Nephron (organoid): ENCODE measurements around the gene PPP1R12C.
A peak's percentile ranks its signal among the peaks of the same experiment; 100 is the strongest.
"Not testable (repeated sequence)": the region's sequence is repeated elsewhere in the genome, so short reads cannot be mapped to it uniquely, and the experiment has no call there.

ENCODE experiments used
- H3K27ac Mint-ChIP-seq, 3 experiments: 2 replicates each; pipeline ENCODE4 v1.8.0; 2020; ENCODE audit warnings: mixed read lengths in 3 of 3, mild to moderate bottlenecking in 2 of 3, moderate library complexity in 1 of 3
- H3K27me3 Mint-ChIP-seq: 2 replicates; pipeline ENCODE4 v1.8.0; 2021; ENCODE audit warnings: low read depth, mild to moderate bottlenecking, moderate library complexity, mixed read lengths
- H3K36me3 Mint-ChIP-seq: 2 replicates; pipeline ENCODE4 v1.8.0; 2020; ENCODE audit warnings: low read depth, mixed read lengths
- H3K4me1 Mint-ChIP-seq: 2 replicates; pipeline ENCODE4 v1.8.0; 2020; ENCODE audit warnings: mixed read lengths
- H3K4me3 Mint-ChIP-seq, 3 experiments: 2 replicates each; pipeline ENCODE4 v1.8.0; 2020; ENCODE audit warnings: mild to moderate bottlenecking in 3 of 3, mixed read lengths in 3 of 3, moderate library complexity in 2 of 3
- H3K9me3 Mint-ChIP-seq: 2 replicates; pipeline ENCODE4 v1.8.0; 2020; ENCODE audit warnings: mixed read lengths
- CTCF ChIP-seq, 3 experiments: fragments of 200-600 bp; sonication (generic); IDR thresholded peaks; one replicate each; pipeline ENCODE4 v1.5.0; 2021; ENCODE audit warnings: antibody characterized with exemption in 3 of 3; ENCODE audit not compliant: unreplicated experiment in 3 of 3

Gene PPP1R12C

DNA sequence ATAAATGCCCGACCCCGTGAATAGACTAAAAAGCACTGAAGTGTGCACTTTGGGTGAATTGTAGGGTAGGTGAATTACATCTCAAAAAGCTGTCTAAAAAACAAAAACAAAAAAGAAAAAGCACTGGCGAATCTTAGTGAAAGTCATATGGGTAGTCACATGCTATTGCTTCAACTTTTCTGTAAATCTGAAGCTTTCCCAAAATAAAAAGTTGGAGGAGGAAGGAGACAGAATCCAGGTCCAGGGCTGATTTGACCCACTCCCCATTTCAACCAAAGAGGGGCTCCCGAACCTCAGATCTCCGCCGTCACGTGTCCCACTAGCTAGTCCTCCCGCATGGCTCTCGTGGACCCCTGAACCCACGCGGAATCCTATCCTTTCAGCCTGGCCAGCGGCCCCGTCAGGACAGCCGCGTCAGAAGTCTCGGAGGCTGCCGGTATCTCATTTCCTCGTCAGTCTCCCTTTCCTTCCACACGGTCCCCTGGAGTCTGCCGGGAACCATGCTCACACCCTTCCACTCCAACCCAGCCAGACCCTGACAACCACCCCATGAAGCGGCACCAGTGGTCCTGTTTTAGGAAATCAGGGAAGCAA is 6.1 kb downstream of the PPP1R12C start:
- H3K4me1 Mint-ChIP-seq, result peaks cover 21% of the 10 kb centered on the region
- H3K9me3 Mint-ChIP-seq, result no peaks in the 10 kb centered on the region
- H3K4me3 Mint-ChIP-seq, result peak overlapping the region in 1 of 3 experiments; percentile 39
- H3K27me3 Mint-ChIP-seq, result no peaks in the 10 kb centered on the region
- H3K27ac Mint-ChIP-seq, result peak overlapping the region in 2 of 3 experiments; percentile 41 to 82
- H3K36me3 Mint-ChIP-seq, result peaks cover 24% of the 10 kb centered on the region
- TF ChIP-seq CTCF (IDR thresholded peaks at IDR 0.05; ENCODE audit: unreplicated experiment in 3 of 3), result no peak

- Mint-ChIP-seq H3K4me3 (no peak overlapping the region), H3K4me1 (peaks cover 5% of the 10 kb centered on the region), H3K36me3 (peaks cover 36% of the 10 kb centered on the region), H3K9me3 (no peaks in the 10 kb centered on the region), H3K27me3 (no peaks in the 10 kb centered on the region), H3K27ac (peak overlapping the region in 1 of 3 experiments; percentile 54)
- no peak for TF ChIP-seq CTCF (IDR thresholded peaks at IDR 0.05; ENCODE audit: unreplicated experiment in 3 of 3)
Measured at GRCh38 chr19:55109527-55110291, 7.7 kb downstream of the PPP1R12C start.

DNA sequence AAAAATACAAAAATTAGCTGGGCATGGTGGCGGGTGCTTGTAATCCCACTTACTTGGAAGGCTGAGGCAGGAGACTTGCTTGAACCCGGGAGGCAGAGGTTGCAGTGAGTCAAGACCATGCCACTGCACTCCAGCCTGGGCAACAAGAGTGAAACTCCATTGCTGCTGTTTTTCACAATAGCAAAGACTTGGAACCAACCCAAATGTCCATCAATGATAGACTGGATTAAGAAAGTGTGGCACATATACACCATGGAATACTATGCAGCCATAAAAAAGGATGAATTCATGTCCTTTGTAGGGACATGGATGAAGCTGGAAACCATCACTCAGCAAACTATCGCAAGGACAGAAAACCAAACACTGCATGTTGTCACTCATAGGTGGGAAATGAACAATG is 10.2 kb downstream of the PPP1R12C start:
- not testable (repeated sequence) for H3K9me3 Mint-ChIP-seq, H3K27me3 Mint-ChIP-seq, H3K27ac Mint-ChIP-seq, H3K4me1 Mint-ChIP-seq, H3K4me3 Mint-ChIP-seq
- H3K36me3 Mint-ChIP-seq, result peaks cover 50% of the 10 kb centered on the region

DNA sequence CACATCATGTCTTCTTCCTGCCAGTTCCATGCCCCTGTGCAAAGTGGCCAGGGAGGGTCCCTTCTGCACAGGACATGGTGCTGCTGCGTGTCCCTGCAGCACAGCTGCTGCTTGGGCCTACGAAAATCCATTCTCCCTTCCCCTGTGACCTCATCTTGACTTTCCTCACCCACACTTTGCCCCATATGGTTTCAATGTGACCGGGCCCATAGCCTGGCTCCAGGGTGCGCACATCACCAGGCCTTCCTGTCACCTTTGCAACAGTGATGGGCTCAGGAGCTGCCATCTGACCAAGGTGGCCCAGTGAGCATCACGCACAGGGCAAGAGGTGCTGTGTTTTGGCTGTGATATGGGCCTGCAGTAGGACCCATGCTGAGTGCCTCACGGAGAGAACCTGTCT is 10.8 kb downstream of the PPP1R12C start:
- H3K27me3 Mint-ChIP-seq, result no peaks in the 10 kb centered on the region
- H3K4me1 Mint-ChIP-seq, result no peaks in the 10 kb centered on the region
- H3K4me3 Mint-ChIP-seq, result no peak overlapping the region
- H3K27ac Mint-ChIP-seq, result no peak overlapping the region
- H3K9me3 Mint-ChIP-seq, result peaks cover 3% of the 10 kb centered on the region
- no peak for TF ChIP-seq CTCF (IDR thresholded peaks at IDR 0.05; ENCODE audit: unreplicated experiment in 3 of 3)
- H3K36me3 Mint-ChIP-seq, result peaks cover 57% of the 10 kb centered on the region

DNA sequence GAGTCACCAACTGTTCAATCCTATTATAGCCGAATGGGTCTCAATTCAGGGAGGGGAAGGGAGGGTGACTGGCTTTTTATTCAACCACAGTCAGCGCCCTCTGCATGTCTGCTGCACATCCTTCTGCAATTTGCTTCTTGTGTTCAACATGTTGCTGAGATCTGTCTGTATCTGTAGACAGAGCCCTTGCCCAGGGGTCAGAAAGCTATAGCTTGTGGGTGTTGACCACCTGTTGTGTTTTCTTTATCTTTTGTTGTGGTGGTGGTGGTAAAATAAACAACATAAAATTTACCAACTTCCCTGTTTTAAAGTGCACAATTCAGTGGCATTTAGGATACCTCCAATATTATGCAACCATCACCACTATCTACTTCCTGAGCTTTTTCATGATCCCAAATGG is 12.2 kb downstream of the PPP1R12C start:
- no peaks in the 10 kb centered on the region for H3K27me3 Mint-ChIP-seq
- peaks cover 58% of the 10 kb centered on the region for H3K36me3 Mint-ChIP-seq
- no peaks in the 10 kb centered on the region for H3K4me1 Mint-ChIP-seq
- no peak overlapping the region for H3K27ac Mint-ChIP-seq
- TF ChIP-seq CTCF (IDR thresholded peaks at IDR 0.05; ENCODE audit: unreplicated experiment in 3 of 3), result no peak
- peaks cover 3% of the 10 kb centered on the region for H3K9me3 Mint-ChIP-seq
- H3K4me3 Mint-ChIP-seq, result no peak overlapping the region

DNA sequence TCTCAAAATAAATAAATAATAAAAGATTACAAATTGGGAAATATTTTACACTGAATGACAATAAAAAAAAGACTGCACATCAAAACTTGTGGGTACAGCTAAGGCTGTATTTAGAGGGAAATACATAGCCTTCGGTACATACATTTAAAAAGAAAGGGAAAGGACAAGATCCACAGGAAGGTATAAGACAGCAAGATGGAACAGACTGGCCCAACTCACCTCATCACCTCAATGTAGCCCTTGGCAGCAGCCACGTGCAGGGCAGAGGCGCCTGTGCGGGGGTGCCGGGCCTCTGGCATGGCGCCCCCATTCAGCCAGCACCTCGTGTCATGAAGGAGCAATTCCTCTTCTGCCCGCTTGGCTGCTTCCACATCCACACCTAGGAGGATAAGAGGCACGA is 14.2 kb downstream of the PPP1R12C start:
- no peaks in the 10 kb centered on the region for H3K27me3 Mint-ChIP-seq
- H3K4me3 Mint-ChIP-seq, result no peak overlapping the region
- no peak overlapping the region for H3K27ac Mint-ChIP-seq
- H3K36me3 Mint-ChIP-seq, result peaks cover 45% of the 10 kb centered on the region
- no peak for TF ChIP-seq CTCF (IDR thresholded peaks at IDR 0.05; ENCODE audit: unreplicated experiment in 3 of 3)
- H3K4me1 Mint-ChIP-seq, result no peaks in the 10 kb centered on the region
- H3K9me3 Mint-ChIP-seq, result peaks cover 3% of the 10 kb centered on the region
